OCI-LY1 (cell line): ENCODE data around the gene ABCC2.

Experiments used
- EZH2 ChIP-seq: fragments of 200-600 bp; sonication (generic), shearing (Covaris generic); IDR thresholded peaks from 2 replicates; pipeline ENCODE4 v1.8.0; 2017; ENCODE audit warnings: borderline replicate concordance, mixed run types, mild to moderate bottlenecking, antibody characterized with exemption, low read length, moderate library complexity, mixed read lengths
- TF ChIP-seq, protein P1 (sequence below): fragments of 200-600 bp; sonication (generic), shearing (Covaris generic); IDR thresholded peaks from 2 replicates; pipeline ENCODE4 v1.5.1; 2017; ENCODE audit warnings: mild to moderate bottlenecking, antibody characterized with exemption, low read length, moderate library complexity, mixed read lengths

DNA sequence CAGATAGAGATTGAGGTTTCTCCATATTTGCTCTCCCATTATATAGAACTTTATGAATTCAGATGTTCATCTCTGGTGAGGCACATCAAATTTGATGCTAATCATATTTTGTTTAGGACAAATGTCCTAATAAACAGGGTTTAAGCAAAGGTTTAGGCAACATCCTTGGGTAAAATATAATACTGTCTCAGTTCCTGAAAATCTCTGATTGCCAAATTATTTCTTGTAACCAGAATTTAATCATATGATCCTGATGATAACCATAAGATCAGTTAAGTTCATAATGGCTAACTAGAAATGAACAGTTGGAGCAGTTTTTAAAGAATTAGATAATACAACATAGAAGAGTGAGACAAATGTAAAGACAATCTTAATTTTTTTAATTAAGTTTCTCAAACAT lies 31.8 kb upstream of the ABCC2 start:
- TF ChIP-seq, protein P1, sequence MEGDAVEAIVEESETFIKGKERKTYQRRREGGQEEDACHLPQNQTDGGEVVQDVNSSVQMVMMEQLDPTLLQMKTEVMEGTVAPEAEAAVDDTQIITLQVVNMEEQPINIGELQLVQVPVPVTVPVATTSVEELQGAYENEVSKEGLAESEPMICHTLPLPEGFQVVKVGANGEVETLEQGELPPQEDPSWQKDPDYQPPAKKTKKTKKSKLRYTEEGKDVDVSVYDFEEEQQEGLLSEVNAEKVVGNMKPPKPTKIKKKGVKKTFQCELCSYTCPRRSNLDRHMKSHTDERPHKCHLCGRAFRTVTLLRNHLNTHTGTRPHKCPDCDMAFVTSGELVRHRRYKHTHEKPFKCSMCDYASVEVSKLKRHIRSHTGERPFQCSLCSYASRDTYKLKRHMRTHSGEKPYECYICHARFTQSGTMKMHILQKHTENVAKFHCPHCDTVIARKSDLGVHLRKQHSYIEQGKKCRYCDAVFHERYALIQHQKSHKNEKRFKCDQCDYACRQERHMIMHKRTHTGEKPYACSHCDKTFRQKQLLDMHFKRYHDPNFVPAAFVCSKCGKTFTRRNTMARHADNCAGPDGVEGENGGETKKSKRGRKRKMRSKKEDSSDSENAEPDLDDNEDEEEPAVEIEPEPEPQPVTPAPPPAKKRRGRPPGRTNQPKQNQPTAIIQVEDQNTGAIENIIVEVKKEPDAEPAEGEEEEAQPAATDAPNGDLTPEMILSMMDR: no peak
- TF ChIP-seq EZH2: no peak
